SK-N-SH (cell line): Measurements from ENCODE around the gene DLG1. TPM values are rescaled to one million over a fixed set of nuclear protein-coding genes. Genes with fewer than 3 reads are reported as not detected.

Experiments
- CTCF ChIA-PET: fragments of 300-600, 350-600 bp; formaldehyde crosslinking; extraction: SDS; loops from one replicate; lab custom pipeline; 2021; lab: Yijun Ruan, JAX
- POLR2A ChIA-PET: fragments of 350-600 bp; sonication (Branson Sonifier 250); formaldehyde crosslinking; extraction: SDS; loops from one replicate; lab custom pipeline; 2020; ENCODE audit warnings: antibody characterized with exemption, inconsistent platforms; lab: Yijun Ruan, JAX
- DNase-seq: peaks from one replicate; pipeline ENCODE4 v3.0.0; 2012
- H2AFZ ChIP-seq: fragments of 200-600 bp; sonication (generic); 2 replicates; pipeline ENCODE4 v1.8.1; 2016; ENCODE audit warnings: antibody characterized with exemption, mild to moderate bottlenecking, low read depth
- H3F3A ChIP-seq: fragments of 200-600 bp; sonication (generic); replicated peaks from 2 replicates; pipeline ENCODE3; 2016; ENCODE audit warnings: antibody characterized with exemption, mild to moderate bottlenecking; ENCODE audit not compliant: insufficient read depth
- H3K27ac ChIP-seq, 2 experiments: fragments of 200-500 bp in 1 of 2; fragments of 200-600 bp in 1 of 2; sonication (Bioruptor generic) in 1 of 2; sonication (generic), shearing (Covaris generic) in 1 of 2; 2 replicates each; pipeline versions ENCODE4 v1.5.1 to v1.6.1; 2014 to 2016; ENCODE audit warnings: low read depth in 2 of 2, inconsistent platforms in 1 of 2, low read length in 1 of 2, mild to moderate bottlenecking in 1 of 2, mixed read lengths in 1 of 2
- H3K27me3 ChIP-seq: fragments of 200-600 bp; sonication (generic), shearing (Covaris generic); 2 replicates; pipeline ENCODE4 v1.6.1; 2016; ENCODE audit warnings: mixed run types; ENCODE audit not compliant: insufficient read depth
- H3K36me3 ChIP-seq, 2 experiments: fragments of 200-500 bp in 1 of 2; fragments of 200-600 bp in 1 of 2; sonication (Bioruptor generic) in 1 of 2; sonication (generic) in 1 of 2; replicated peaks in 1 of 2; 2 replicates each; pipeline versions ENCODE3 to v1.5.1; 2014 to 2016; ENCODE audit warnings: low read length in 1 of 2, mild to moderate bottlenecking in 1 of 2; ENCODE audit not compliant: insufficient read depth in 2 of 2, control insufficient read depth in 1 of 2
- H3K4me1 ChIP-seq, 2 experiments: fragments of 200-500 bp in 1 of 2; fragments of 200-600 bp in 1 of 2; sonication (Bioruptor generic) in 1 of 2; sonication (generic), shearing (Covaris generic) in 1 of 2; 2 replicates each; pipeline versions ENCODE4 v1.5.1 to v1.6.1; 2014 to 2016; ENCODE audit warnings: low read depth in 1 of 2, low read length in 1 of 2, mixed run types in 1 of 2; ENCODE audit not compliant: insufficient read depth in 2 of 2, control insufficient read depth in 1 of 2
- H3K4me2 ChIP-seq: fragments of 200-600 bp; sonication (generic), shearing (Covaris generic); 2 replicates; pipeline ENCODE4 v1.6.1; 2017; ENCODE audit warnings: mixed run types
- H3K4me3 ChIP-seq, 2 experiments: fragments of 200-500 bp in 1 of 2; fragments of 200-600 bp in 1 of 2; sonication (Bioruptor generic) in 1 of 2; sonication (generic), shearing (Covaris generic) in 1 of 2; 2 replicates each; pipeline versions ENCODE4 v1.5.1 to v1.8.1; 2014 to 2016; ENCODE audit warnings: low read depth in 2 of 2, inconsistent platforms in 1 of 2, low read length in 1 of 2, mild to moderate bottlenecking in 1 of 2, mixed read lengths in 1 of 2, moderate library complexity in 1 of 2
- H3K79me2 ChIP-seq: fragments of 200-600 bp; sonication (generic); 2 replicates; pipeline ENCODE4 v1.8.1; 2017; ENCODE audit warnings: mild to moderate bottlenecking; ENCODE audit not compliant: insufficient read depth
- H3K9ac ChIP-seq: fragments of 200-600 bp; sonication (generic); 2 replicates; pipeline ENCODE4 v1.6.1; 2017; ENCODE audit warnings: mixed run types
- H3K9me2 ChIP-seq: fragments of 200-600 bp; sonication (generic); 2 replicates; pipeline ENCODE4 v1.6.1; 2017; ENCODE audit warnings: mixed run types
- H3K9me3 ChIP-seq: fragments of 200-600 bp; sonication (generic); 2 replicates; pipeline ENCODE4 v1.6.1; 2017; ENCODE audit warnings: mixed run types, mild to moderate bottlenecking, moderate library complexity
- H4K20me1 ChIP-seq: fragments of 200-600 bp; sonication (generic); 2 replicates; pipeline ENCODE4 v1.6.1; 2017; ENCODE audit warnings: mild to moderate bottlenecking, mixed run types; ENCODE audit not compliant: insufficient read depth
- CHD2 ChIP-seq: fragments of 150-350 bp; IDR thresholded peaks from 2 replicates; pipeline ENCODE4 v1.6.1; 2018; ENCODE audit warnings: low read length; ENCODE audit not compliant: partially characterized antibody
- CTCF ChIP-seq: fragments of 200-600 bp; sonication (generic); IDR thresholded peaks from 2 replicates; pipeline ENCODE4 v1.6.1; 2017; ENCODE audit warnings: antibody characterized with exemption, mild to moderate bottlenecking, moderate library complexity
- ELF1 ChIP-seq: IDR thresholded peaks from 2 replicates; pipeline ENCODE4 v1.4.0; 2012
- EZH2phosphoT487 ChIP-seq: fragments of 200-600 bp; sonication (generic); IDR thresholded peaks from 2 replicates; pipeline ENCODE4 v1.6.1; 2017; ENCODE audit warnings: low read depth, mixed run types, mild to moderate bottlenecking, antibody characterized with exemption, moderate library complexity, borderline replicate concordance
- FOSL2 ChIP-seq: IDR thresholded peaks from 2 replicates; pipeline ENCODE4 v1.4.0; 2012; ENCODE audit warnings: low read depth, mild to moderate bottlenecking, moderate library complexity, borderline replicate concordance
- FOXM1 ChIP-seq: IDR thresholded peaks from 2 replicates; pipeline ENCODE4 v1.4.0; 2012; ENCODE audit warnings: low read depth, mild to moderate bottlenecking
- IRF3 ChIP-seq: fragments of 150-350 bp; IDR thresholded peaks from 2 replicates; pipeline ENCODE4 v1.6.1; 2016; ENCODE audit warnings: mild to moderate bottlenecking, low read depth, low read length
- JUND ChIP-seq: IDR thresholded peaks from 2 replicates; pipeline ENCODE4 v1.4.0; 2012
- MAX ChIP-seq: IDR thresholded peaks from 2 replicates; pipeline ENCODE4 v1.4.0; 2012; ENCODE audit warnings: low read depth
- MXI1 ChIP-seq: IDR thresholded peaks from 2 replicates; pipeline ENCODE4 v1.6.1; 2012; ENCODE audit warnings: mild to moderate bottlenecking, low read depth, low read length, improper control_type of control experiment
- PBX3 ChIP-seq: IDR thresholded peaks from 2 replicates; pipeline ENCODE4; 2012
- POLR2AphosphoS5 ChIP-seq: IDR thresholded peaks from 2 replicates; pipeline ENCODE4 v1.6.1; 2012; ENCODE audit warnings: low read depth, low read length
- RCOR1 ChIP-seq: fragments of 150-350 bp; IDR thresholded peaks from 2 replicates; pipeline ENCODE4 v1.6.1; 2017; ENCODE audit warnings: antibody characterized with exemption, low read length
- SMC3 ChIP-seq: IDR thresholded peaks from 2 replicates; pipeline ENCODE4 v1.6.1; 2012; ENCODE audit warnings: low read depth, low read length, improper control_type of control experiment
- TAF1 ChIP-seq: IDR thresholded peaks from 2 replicates; pipeline ENCODE4 v1.6.1; 2012; ENCODE audit warnings: low read depth, mild to moderate bottlenecking, low read length, moderate library complexity, borderline replicate concordance
- USF1 ChIP-seq: IDR thresholded peaks from 2 replicates; pipeline ENCODE4 v1.4.0; 2012; ENCODE audit warnings: low read depth, borderline replicate concordance
- USF2 ChIP-seq: fragments of 150-350 bp; IDR thresholded peaks from 2 replicates; pipeline ENCODE4 v1.6.1; 2017; ENCODE audit warnings: antibody characterized with exemption, low read length, low read depth, borderline replicate concordance
- YY1 ChIP-seq: IDR thresholded peaks from 2 replicates; pipeline ENCODE4 v1.4.0; 2012; ENCODE audit warnings: low read depth, mild to moderate bottlenecking
- WGBS: methylation state at CpG from one replicate; pipeline ENCODE4 v1.1.6; 2017; ENCODE audit warnings: low lambda C conversion rate; 5-methylcytosine and 5-hydroxymethylcytosine counted together
- polyA plus RNA-seq, 3 experiments: library from polyadenylated mRNA; depleted of rRNA; stranded (reverse); fragments of >200 nt; gene quantifications; 2 replicates each; pipeline ENCODE4 v1.2.3, GENCODE V29; 2012

The DLG1 gene
- polyA plus RNA-seq, 1 of the 3 experiments (the other 2 are of a cell fraction): 16.5 TPM

- H4K20me1 ChIP-seq: peaks cover 36% of the 10 kb centered on the region
- H3K9me3 ChIP-seq: no peaks in the 10 kb centered on the region
Observed at GRCh38 chr3:197205675-197206074, 92.7 kb downstream of the DLG1 start.

GRCh38 chr3:197205265-197205664 lies 93.1 kb downstream of the DLG1 start:
- H3K79me2 ChIP-seq: peaks cover 97% of the 10 kb centered on the region
- H4K20me1 ChIP-seq: peaks cover 38% of the 10 kb centered on the region
- peaks cover 8% of the 10 kb centered on the region for H3F3A ChIP-seq
- ChIA-PET POLR2A (no interaction called here), CTCF (interaction anchor here (0.7 to 2.4 kb wide), 8 partner anchors 15 to 297 kb away, joined by 3 to 6 read pairs (median 3); partner anchors contain the start of gene MELTF)
- H3K4me3 ChIP-seq: no peak overlapping the region
- peaks cover 8 to 16% of the 10 kb centered on the region in 2 experiments; a peak in 3 of 4 replicates for H3K4me1 ChIP-seq
- H3K9me3 ChIP-seq: no peaks in the 10 kb centered on the region
- H2AFZ ChIP-seq: no peak overlapping the region
- no peaks in the 10 kb centered on the region for H3K27me3 ChIP-seq
- H3K4me2 ChIP-seq: no peak overlapping the region
- no peak overlapping the region for H3K9ac ChIP-seq
- no peaks in the 10 kb centered on the region for H3K9me2 ChIP-seq
- peaks cover 0 to 6% of the 10 kb centered on the region in 2 experiments for H3K36me3 ChIP-seq
- TF ChIP-seq YY1 (no peak), SMC3 (no peak), MXI1 (no peak), PBX3 (no peak), USF2 (no peak), RCOR1 (no peak), USF1 (no peak), ELF1 (no peak), CTCF (no peak), JUND (no peak), MAX (no peak), EZH2phosphoT487 (no peak), TAF1 (no peak), CHD2 (no peak), POLR2AphosphoS5 (no peak)
- WGBS: 100% methylated on average over 1 of the region's 1 CpG
- H3K27ac ChIP-seq: no peak overlapping the region; a peak in 1 of 4 replicates
- DNase-seq: no peak

More at GRCh38 chr3:197205675-197206074, 92.7 kb downstream of the DLG1 start:
- Histone ChIP-seq H2AFZ (no peak overlapping the region), H3K9ac (no peak overlapping the region), H3K9me2 (no peaks in the 10 kb centered on the region), H3F3A (peaks cover 8% of the 10 kb centered on the region), H3K36me3 (peaks cover 0 to 6% of the 10 kb centered on the region in 2 experiments), H3K27ac (no peak overlapping the region), H3K27me3 (no peaks in the 10 kb centered on the region), H3K4me3 (no peak overlapping the region), H3K4me2 (no peak overlapping the region), H3K4me1 (peaks cover 8 to 16% of the 10 kb centered on the region in 2 experiments; a peak in 3 of 4 replicates), H3K79me2 (peaks cover 95% of the 10 kb centered on the region)
- POLR2A ChIA-PET: no interaction called here
- DNase-seq: no peak
- WGBS: 91% methylated on average over 2 of the region's 2 CpGs
- TF ChIP-seq TAF1: no peak
- no peak for TF ChIP-seq FOSL2
- TF ChIP-seq YY1: no peak
- no peak for TF ChIP-seq FOXM1
- no peak for TF ChIP-seq CHD2
- no peak for TF ChIP-seq POLR2AphosphoS5
- no peak for TF ChIP-seq IRF3
- CTCF ChIA-PET: interaction anchor here (0.7 to 2.4 kb wide), 6 partner anchors 16 to 296 kb away, joined by 3 to 6 read pairs (median 3); partner anchors contain the start of gene MELTF
